Esophagus muscularis mucosa (tissue), 4 donors: ENCODE results near the gene UNG. TPM values are rescaled to one million over a fixed set of nuclear protein-coding genes. Genes with fewer than 3 reads are reported as not detected.

ENCODE experiments used
- DNase-seq: peaks from one replicate; pipeline ENCODE4 v3.0.0-alpha.2; 2017; ENCODE audit errors: extremely low spot score
- H3K27ac ChIP-seq, 4 donors: fragments of 200-600 bp; sonication (generic); replicated peaks in 1 of 4; 1 replicate in 3 of 4; 2 replicates in 1 of 4; pipeline ENCODE4 v1.5.1; 2016 to 2019; ENCODE audit warnings: mild to moderate bottlenecking in 1 of 4
- H3K27me3 ChIP-seq, 4 donors: fragments of 200-600 bp; sonication (generic); one replicate each; pipeline versions ENCODE4 v1.5.1 to v1.6.0; 2016 to 2019
- H3K36me3 ChIP-seq, 4 donors: fragments of 200-600 bp; sonication (generic); one replicate each; pipeline ENCODE4 v1.5.1; 2016 to 2019
- H3K4me1 ChIP-seq, 4 donors: fragments of 200-600 bp; sonication (generic); one replicate each; pipeline ENCODE4 v1.5.1; 2016 to 2019
- H3K4me3 ChIP-seq, 4 donors: fragments of 200-600 bp; sonication (generic); 1 replicate in 2 of 4; 2 replicates in 2 of 4; pipeline ENCODE4 v1.5.1; 2016 to 2019; ENCODE audit warnings: mild to moderate bottlenecking in 4 of 4, moderate library complexity in 1 of 4
- H3K9me3 ChIP-seq, 4 donors: fragments of 200-600 bp; sonication (generic); 1 replicate in 3 of 4; 2 replicates in 1 of 4; pipeline ENCODE4 v1.5.1; 2016 to 2019
- CTCF ChIP-seq, 3 experiments: fragments of 200-600 bp in 2 of 3; fragments of 450-650 bp in 1 of 3; sonication (generic) in 2 of 3; IDR thresholded peaks; one replicate each; pipeline ENCODE4 v1.5.1; 2017 to 2019; ENCODE audit warnings: antibody characterized with exemption in 3 of 3, mild to moderate bottlenecking in 2 of 3, moderate library complexity in 1 of 3
- EP300 ChIP-seq: sonication (generic); formaldehyde crosslinking; IDR thresholded peaks from one replicate; pipeline ENCODE4 v1.6.1; 2017; ENCODE audit warnings: antibody characterized with exemption
- POLR2A ChIP-seq: fragments of 450-650 bp; IDR thresholded peaks from one replicate; pipeline ENCODE4 v1.6.1; 2017; ENCODE audit warnings: antibody characterized with exemption, moderate library complexity, mild to moderate bottlenecking, low read depth
- POLR2AphosphoS5 ChIP-seq, 2 donors: sonication (generic); formaldehyde crosslinking; IDR thresholded peaks; one replicate each; pipeline ENCODE4 v1.6.1; 2017; ENCODE audit warnings: antibody characterized with exemption in 2 of 2
- WGBS: methylation state at CpG from one replicate; pipeline ENCODE4 v1.1.5; 2018; 5-methylcytosine and 5-hydroxymethylcytosine counted together
- intact Hi-C: fragments of 100-400 bp; cut with DNase I; formaldehyde crosslinking; loops from one replicate; pipeline ENCODE4 v1.15.1; 2023
- total RNA-seq, 4 donors: library from RNA; depleted of rRNA; stranded (reverse); fragments of >200 nt; gene quantifications; one replicate each; pipeline versions ENCODE4 v1.1.0 to v1.2.1, GENCODE V29; 2016

The UNG gene
- total RNA-seq, 4 donors from 2014 or later = 11.2 to 18.4 (median 14.3) TPM

GRCh38 chr12:109098183-109098604 is 797 bp downstream of the UNG start:
- Histone ChIP-seq H3K27me3 (peaks cover 0 to 3% (median 0%) of the 10 kb centered on the region in 4 donors), H3K4me1 (peaks cover 22 to 43% (median 40%) of the 10 kb centered on the region in 4 donors), H3K9me3 (no peaks in the 10 kb centered on the region), H3K36me3 (peaks cover 9 to 33% (median 22%) of the 10 kb centered on the region in 4 donors), H3K27ac (peak overlapping the region; percentile 84 to 93 (median 90)), H3K4me3 (peak overlapping the region; percentile 70 to 95 (median 83))
- WGBS = 20% methylated on average over 1 of the region's 32 CpGs
- DNase-seq = no peak
- intact Hi-C loops = no loop called here
- peak; percentile 15 for TF ChIP-seq POLR2A
- TF ChIP-seq POLR2AphosphoS5 (IDR thresholded peaks at IDR 0.05) = peak; percentile 48 to 87
- no peak for TF ChIP-seq CTCF (IDR thresholded peaks at IDR 0.05)
- TF ChIP-seq EP300 = no peak

GRCh38 chr12:109098651-109099050 is 1.3 kb downstream of the UNG start:
- 4% methylated on average over 8 of the region's 8 CpGs for WGBS
- intact Hi-C loops = no loop called here

GRCh38 chr12:109099431-109100020 is 2.1 kb downstream of the UNG start:
- Histone ChIP-seq H3K27me3 (peaks cover 0 to 3% (median 0%) of the 10 kb centered on the region in 4 donors), H3K4me3 (peak overlapping the region; percentile 70 to 95 (median 83)), H3K9me3 (no peaks in the 10 kb centered on the region), H3K4me1 (peaks cover 19 to 37% (median 33%) of the 10 kb centered on the region in 4 donors), H3K36me3 (peaks cover 20 to 46% (median 36%) of the 10 kb centered on the region in 4 donors), H3K27ac (peak overlapping the region; percentile 84 to 93 (median 90))
- intact Hi-C loops = no loop called here
- DNase-seq = no peak
- WGBS = 72% methylated on average over 12 of the region's 12 CpGs
- no peak for TF ChIP-seq POLR2A
- TF ChIP-seq CTCF (IDR thresholded peaks at IDR 0.05) = no peak
- no peak for TF ChIP-seq POLR2AphosphoS5 (IDR thresholded peaks at IDR 0.05)
- TF ChIP-seq EP300 = no peak

More at GRCh38 chr12:109098651-109099050, 1.3 kb downstream of the UNG start:
- peak overlapping the region; percentile 70 to 95 (median 83) for H3K4me3 ChIP-seq
- no peaks in the 10 kb centered on the region for H3K9me3 ChIP-seq
- H3K36me3 ChIP-seq = peaks cover 14 to 37% (median 27%) of the 10 kb centered on the region in 4 donors
- no peak for DNase-seq
- peaks cover 20 to 40% (median 37%) of the 10 kb centered on the region in 4 donors for H3K4me1 ChIP-seq
- peaks cover 0 to 3% (median 0%) of the 10 kb centered on the region in 4 donors for H3K27me3 ChIP-seq
- TF ChIP-seq EP300 (no peak), POLR2A (no peak), POLR2AphosphoS5 (IDR thresholded peaks at IDR 0.05) (no peak), CTCF (IDR thresholded peaks at IDR 0.05) (no peak)
- H3K27ac ChIP-seq = peak overlapping the region; percentile 84 to 93 (median 90)

GRCh38 chr12:109100741-109101140 is 3.3 kb downstream of the UNG start:
- peaks cover 0 to 3% (median 0%) of the 10 kb centered on the region in 4 donors for H3K27me3 ChIP-seq
- peak overlapping the region in 2 of 4 donors; percentile 89 to 90 for H3K27ac ChIP-seq
- 85% methylated on average over 4 of the region's 4 CpGs for WGBS
- H3K9me3 ChIP-seq = no peaks in the 10 kb centered on the region
- intact Hi-C loops = no loop called here
- peaks cover 19 to 37% (median 33%) of the 10 kb centered on the region in 4 donors for H3K4me1 ChIP-seq
- no peak overlapping the region for H3K4me3 ChIP-seq
- no peak for DNase-seq
- peaks cover 32 to 58% (median 48%) of the 10 kb centered on the region in 4 donors for H3K36me3 ChIP-seq
- TF ChIP-seq POLR2AphosphoS5 (IDR thresholded peaks at IDR 0.05) (no peak), EP300 (no peak), CTCF (IDR thresholded peaks at IDR 0.05) (no peak), POLR2A (no peak)
